ENCODE data around the gene CIT.
"Not testable (repeated sequence)": the region's sequence is repeated elsewhere in the genome, so short reads cannot be mapped to it uniquely, and the experiment has no call there.

CIT gene

GRCh38 chr12:119727600-119728443, 149.3 kb downstream of the CIT start:
- DNase-seq = no peak

GRCh38 chr12:119725523-119725922, 151.6 kb downstream of the CIT start:
- no peak for DNase-seq

- no peak for DNase-seq
These were observed 155.8 kb downstream of the CIT start for GRCh38 chr12:119721306-119721705.

GRCh38 chr12:119720349-119720748, 156.8 kb downstream of the CIT start:
- no peak for DNase-seq

- no peak for DNase-seq
These were observed 159.0 kb downstream of the CIT start for GRCh38 chr12:119718141-119718540.

GRCh38 chr12:119715268-119715620, 161.9 kb downstream of the CIT start:
- no peak for DNase-seq

GRCh38 chr12:119714614-119715267, 162.4 kb downstream of the CIT start:
- DNase-seq = peak; percentile 4

GRCh38 chr12:119713551-119714031, 163.5 kb downstream of the CIT start:
- DNase-seq = no peak

GRCh38 chr12:119712721-119713120, 164.4 kb downstream of the CIT start:
- DNase-seq = no peak

GRCh38 chr12:119711693-119712092, 165.4 kb downstream of the CIT start:
- no peak for DNase-seq

- no peak for DNase-seq
These were observed 166.1 kb downstream of the CIT start for GRCh38 chr12:119710965-119711551.

GRCh38 chr12:119710374-119710964, 166.7 kb downstream of the CIT start:
- no peak for DNase-seq

- not testable (repeated sequence) for DNase-seq
These were observed 170.7 kb downstream of the CIT start for GRCh38 chr12:119706427-119706826.

GRCh38 chr12:119705182-119705581, 171.9 kb downstream of the CIT start:
- DNase-seq = no peak

GRCh38 chr12:119704065-119704747, 172.9 kb downstream of the CIT start:
- DNase-seq = no peak

- no peak for DNase-seq
These were observed 177.0 kb downstream of the CIT start for GRCh38 chr12:119700078-119700477.

- DNase-seq = no peak
These were observed 177.8 kb downstream of the CIT start for GRCh38 chr12:119699199-119699760.

GRCh38 chr12:119696943-119697342, 180.2 kb downstream of the CIT start:
- DNase-seq = no peak

GRCh38 chr12:119695034-119695433, 182.1 kb downstream of the CIT start:
- DNase-seq = no peak

- DNase-seq = no peak
These were observed 183.0 kb downstream of the CIT start for GRCh38 chr12:119694111-119694510.

- DNase-seq = no peak
These were observed 183.6 kb downstream of the CIT start for GRCh38 chr12:119693511-119693910.

GRCh38 chr12:119692997-119693396, 184.1 kb downstream of the CIT start:
- DNase-seq = no peak

GRCh38 chr12:119692410-119692809, 184.7 kb downstream of the CIT start:
- no peak for DNase-seq

All from stimulated activated CD4-positive, alpha-beta T cell treated with anti-CD3 and anti-CD28 coated beads, Interleukin-15, amount 100 ng/mL, for 24 hours (primary cell).